SK-N-SH (cell line): ENCODE data around the gene PFKFB3. TPM values are rescaled to one million over a fixed set of nuclear protein-coding genes. Genes with fewer than 3 reads are reported as not detected.

ENCODE experiments used
- CTCF ChIA-PET: fragments of 300-600, 350-600 bp; formaldehyde crosslinking; extraction: SDS; loops from one replicate; lab custom pipeline; 2021; lab: Yijun Ruan, JAX
- POLR2A ChIA-PET: fragments of 350-600 bp; sonication (Branson Sonifier 250); formaldehyde crosslinking; extraction: SDS; loops from one replicate; lab custom pipeline; 2020; ENCODE audit warnings: antibody characterized with exemption, inconsistent platforms; lab: Yijun Ruan, JAX
- DNase-seq: peaks from one replicate; pipeline ENCODE4 v3.0.0; 2012
- H2AFZ ChIP-seq: fragments of 200-600 bp; sonication (generic); 2 replicates; pipeline ENCODE4 v1.8.1; 2016; ENCODE audit warnings: antibody characterized with exemption, mild to moderate bottlenecking, low read depth
- H3F3A ChIP-seq: fragments of 200-600 bp; sonication (generic); replicated peaks from 2 replicates; pipeline ENCODE3; 2016; ENCODE audit warnings: antibody characterized with exemption, mild to moderate bottlenecking; ENCODE audit not compliant: insufficient read depth
- H3K27ac ChIP-seq, 2 experiments: fragments of 200-500 bp in 1 of 2; fragments of 200-600 bp in 1 of 2; sonication (Bioruptor generic) in 1 of 2; sonication (generic), shearing (Covaris generic) in 1 of 2; 2 replicates each; pipeline versions ENCODE4 v1.5.1 to v1.6.1; 2014 to 2016; ENCODE audit warnings: low read depth in 2 of 2, inconsistent platforms in 1 of 2, low read length in 1 of 2, mild to moderate bottlenecking in 1 of 2, mixed read lengths in 1 of 2
- H3K27me3 ChIP-seq: fragments of 200-600 bp; sonication (generic), shearing (Covaris generic); 2 replicates; pipeline ENCODE4 v1.6.1; 2016; ENCODE audit warnings: mixed run types; ENCODE audit not compliant: insufficient read depth
- H3K36me3 ChIP-seq, 2 experiments: fragments of 200-500 bp in 1 of 2; fragments of 200-600 bp in 1 of 2; sonication (Bioruptor generic) in 1 of 2; sonication (generic) in 1 of 2; replicated peaks in 1 of 2; 2 replicates each; pipeline versions ENCODE3 to v1.5.1; 2014 to 2016; ENCODE audit warnings: low read length in 1 of 2, mild to moderate bottlenecking in 1 of 2; ENCODE audit not compliant: insufficient read depth in 2 of 2, control insufficient read depth in 1 of 2
- H3K4me1 ChIP-seq, 2 experiments: fragments of 200-500 bp in 1 of 2; fragments of 200-600 bp in 1 of 2; sonication (Bioruptor generic) in 1 of 2; sonication (generic), shearing (Covaris generic) in 1 of 2; 2 replicates each; pipeline versions ENCODE4 v1.5.1 to v1.6.1; 2014 to 2016; ENCODE audit warnings: low read depth in 1 of 2, low read length in 1 of 2, mixed run types in 1 of 2; ENCODE audit not compliant: insufficient read depth in 2 of 2, control insufficient read depth in 1 of 2
- H3K4me2 ChIP-seq: fragments of 200-600 bp; sonication (generic), shearing (Covaris generic); 2 replicates; pipeline ENCODE4 v1.6.1; 2017; ENCODE audit warnings: mixed run types
- H3K4me3 ChIP-seq, 2 experiments: fragments of 200-500 bp in 1 of 2; fragments of 200-600 bp in 1 of 2; sonication (Bioruptor generic) in 1 of 2; sonication (generic), shearing (Covaris generic) in 1 of 2; 2 replicates each; pipeline versions ENCODE4 v1.5.1 to v1.8.1; 2014 to 2016; ENCODE audit warnings: low read depth in 2 of 2, inconsistent platforms in 1 of 2, low read length in 1 of 2, mild to moderate bottlenecking in 1 of 2, mixed read lengths in 1 of 2, moderate library complexity in 1 of 2
- H3K79me2 ChIP-seq: fragments of 200-600 bp; sonication (generic); 2 replicates; pipeline ENCODE4 v1.8.1; 2017; ENCODE audit warnings: mild to moderate bottlenecking; ENCODE audit not compliant: insufficient read depth
- H3K9ac ChIP-seq: fragments of 200-600 bp; sonication (generic); 2 replicates; pipeline ENCODE4 v1.6.1; 2017; ENCODE audit warnings: mixed run types
- H3K9me2 ChIP-seq: fragments of 200-600 bp; sonication (generic); 2 replicates; pipeline ENCODE4 v1.6.1; 2017; ENCODE audit warnings: mixed run types
- H3K9me3 ChIP-seq: fragments of 200-600 bp; sonication (generic); 2 replicates; pipeline ENCODE4 v1.6.1; 2017; ENCODE audit warnings: mixed run types, mild to moderate bottlenecking, moderate library complexity
- H4K20me1 ChIP-seq: fragments of 200-600 bp; sonication (generic); 2 replicates; pipeline ENCODE4 v1.6.1; 2017; ENCODE audit warnings: mild to moderate bottlenecking, mixed run types; ENCODE audit not compliant: insufficient read depth
- CHD2 ChIP-seq: fragments of 150-350 bp; IDR thresholded peaks from 2 replicates; pipeline ENCODE4 v1.6.1; 2018; ENCODE audit warnings: low read length; ENCODE audit not compliant: partially characterized antibody
- CTCF ChIP-seq: fragments of 200-600 bp; sonication (generic); IDR thresholded peaks from 2 replicates; pipeline ENCODE4 v1.6.1; 2017; ENCODE audit warnings: antibody characterized with exemption, mild to moderate bottlenecking, moderate library complexity
- EZH2phosphoT487 ChIP-seq: fragments of 200-600 bp; sonication (generic); IDR thresholded peaks from 2 replicates; pipeline ENCODE4 v1.6.1; 2017; ENCODE audit warnings: low read depth, mixed run types, mild to moderate bottlenecking, antibody characterized with exemption, moderate library complexity, borderline replicate concordance
- FOXJ3 ChIP-seq: sonication (generic); formaldehyde crosslinking; IDR thresholded peaks from 2 replicates; pipeline ENCODE4 v1.5.1; 2020; ENCODE audit warnings: mild to moderate bottlenecking, missing genetic modification reagents
- GATA2 ChIP-seq: sonication (generic); formaldehyde crosslinking; IDR thresholded peaks from 2 replicates; pipeline ENCODE4 v1.5.0; 2020; ENCODE audit warnings: mild to moderate bottlenecking, missing genetic modification reagents
- JUND ChIP-seq: IDR thresholded peaks from 2 replicates; pipeline ENCODE4 v1.4.0; 2012
- MAX ChIP-seq: IDR thresholded peaks from 2 replicates; pipeline ENCODE4 v1.4.0; 2012; ENCODE audit warnings: low read depth
- MEF2A ChIP-seq: IDR thresholded peaks from 2 replicates; pipeline ENCODE4 v1.4.0; 2012; ENCODE audit warnings: low read depth, borderline replicate concordance
- NFIC ChIP-seq: IDR thresholded peaks from 2 replicates; pipeline ENCODE4 v1.4.0; 2012; ENCODE audit warnings: borderline replicate concordance
- NRF1 ChIP-seq: IDR thresholded peaks from 2 replicates; pipeline ENCODE4 v1.6.1; 2012; ENCODE audit warnings: low read depth, mild to moderate bottlenecking, low read length
- PBX3 ChIP-seq: IDR thresholded peaks from 2 replicates; pipeline ENCODE4; 2012
- RAD21 ChIP-seq: IDR thresholded peaks from 2 replicates; pipeline ENCODE4 v1.6.1; 2012; ENCODE audit warnings: mild to moderate bottlenecking, low read length
- REST ChIP-seq: IDR thresholded peaks from 2 replicates; pipeline ENCODE4 v1.6.1; 2012; ENCODE audit warnings: mild to moderate bottlenecking, low read depth, low read length, moderate library complexity
- RFX5 ChIP-seq: IDR thresholded peaks from 2 replicates; pipeline ENCODE4 v1.6.1; 2012; ENCODE audit warnings: mild to moderate bottlenecking, improper control_type of control experiment, low read length
- RXRA ChIP-seq: IDR thresholded peaks from 2 replicates; pipeline ENCODE4 v1.4.0; 2012; ENCODE audit warnings: low read depth, mild to moderate bottlenecking, borderline replicate concordance
- TAF1 ChIP-seq: IDR thresholded peaks from 2 replicates; pipeline ENCODE4 v1.6.1; 2012; ENCODE audit warnings: low read depth, mild to moderate bottlenecking, low read length, moderate library complexity, borderline replicate concordance
- USF1 ChIP-seq: IDR thresholded peaks from 2 replicates; pipeline ENCODE4 v1.4.0; 2012; ENCODE audit warnings: low read depth, borderline replicate concordance
- WGBS: methylation state at CpG from one replicate; pipeline ENCODE4 v1.1.6; 2017; ENCODE audit warnings: low lambda C conversion rate; 5-methylcytosine and 5-hydroxymethylcytosine counted together
- polyA plus RNA-seq, 3 experiments: library from polyadenylated mRNA; depleted of rRNA; stranded (reverse); fragments of >200 nt; gene quantifications; 2 replicates each; pipeline ENCODE4 v1.2.3, GENCODE V29; 2012

The PFKFB3 gene
- polyA plus RNA-seq, 1 of the 3 experiments (the other 2 are of a cell fraction), result 59.7 TPM

GRCh38 chr10:6228647-6229046 is 25.9 kb downstream of the PFKFB3 start:
- Histone ChIP-seq H3K79me2 (peaks cover 41% of the 10 kb centered on the region; the same call in 1 of the 2 replicates), H2AFZ (no peak overlapping the region), H3K4me1 (peaks cover 0 to 11% of the 10 kb centered on the region in 2 experiments; a peak in 1 of 4 replicates), H4K20me1 (no peaks in the 10 kb centered on the region), H3K4me3 (no peak overlapping the region), H3K4me2 (peak overlapping the region; percentile 42; the same call in 1 of the 2 replicates), H3K9ac (no peak overlapping the region), H3K9me3 (no peaks in the 10 kb centered on the region), H3F3A (peaks cover 31% of the 10 kb centered on the region), H3K27me3 (no peaks in the 10 kb centered on the region), H3K9me2 (no peaks in the 10 kb centered on the region), H3K36me3 (peaks cover 69 to 73% of the 10 kb centered on the region in 2 experiments), H3K27ac (peak overlapping the region in 1 of 2 experiments; percentile 48; a peak in 2 of 4 replicates)
- ChIA-PET CTCF (interaction anchor here (0.7 kb wide), 1 partner anchor 9 kb away, joined by 3 read pairs; no protein-coding TSS in a partner anchor), POLR2A (no interaction called here)
- 54% methylated on average over 3 of the region's 5 CpGs for WGBS
- peak; percentile 11 for DNase-seq
- TF ChIP-seq NRF1 (no peak), MEF2A (no peak), MAX (no peak), EZH2phosphoT487 (no peak), JUND (no peak), CTCF (no peak), RXRA (no peak), GATA2 (CRISPR knock-in tag) (no peak), TAF1 (no peak), PBX3 (no peak)

- ChIA-PET CTCF (no interaction called here), POLR2A (no interaction called here)
- Histone ChIP-seq H3K9me3 (no peaks in the 10 kb centered on the region), H3K36me3 (peaks cover 69 to 74% of the 10 kb centered on the region in 2 experiments), H4K20me1 (no peaks in the 10 kb centered on the region), H3K4me2 (no peak overlapping the region), H3K27me3 (no peaks in the 10 kb centered on the region), H3K9ac (no peak overlapping the region), H3K4me3 (no peak overlapping the region), H3K79me2 (peaks cover 35% of the 10 kb centered on the region; the same call in 1 of the 2 replicates), H3K9me2 (no peaks in the 10 kb centered on the region), H3K4me1 (peaks cover 0 to 11% of the 10 kb centered on the region in 2 experiments; a peak in 1 of 4 replicates), H2AFZ (no peak overlapping the region), H3K27ac (no peak overlapping the region; a peak in 1 of 4 replicates), H3F3A (peaks cover 30% of the 10 kb centered on the region)
- WGBS, result 89% methylated on average over 9 of the region's 15 CpGs
- DNase-seq, result peak; percentile 18
- no peak for TF ChIP-seq REST
- no peak for TF ChIP-seq CHD2
- no peak for TF ChIP-seq NFIC
- no peak for TF ChIP-seq MEF2A
- TF ChIP-seq EZH2phosphoT487, result no peak
- no peak for TF ChIP-seq RFX5
- TF ChIP-seq CTCF, result no peak
- no peak for TF ChIP-seq NRF1
- no peak for TF ChIP-seq RAD21
- no peak for TF ChIP-seq FOXJ3 (CRISPR knock-in tag)
- no peak for TF ChIP-seq USF1
Observed at GRCh38 chr10:6229290-6229689, 26.6 kb downstream of the PFKFB3 start.
